22Rv1 (cell line): ENCODE results near the gene ZFP69.

Source experiments
- H3K27ac ChIP-seq: fragments of 450-650 bp; 2 replicates; pipeline ENCODE4 v1.5.1; 2017
- CTCF ChIP-seq: fragments of 450-650 bp; IDR thresholded peaks from 2 replicates; pipeline ENCODE4 v1.5.1; 2017; ENCODE audit warnings: mild to moderate bottlenecking
- ZFX ChIP-seq: fragments of 450-650 bp; IDR thresholded peaks from 2 replicates; pipeline ENCODE4 v1.6.1; 2017; ENCODE audit warnings: antibody characterized with exemption, borderline replicate concordance

ZFP69 gene

GRCh38 chr1:40539338-40539737 lies 62.2 kb downstream of the ZFP69 start:
- no peak overlapping the region for H3K27ac ChIP-seq
- no peak for TF ChIP-seq CTCF
- no peak for TF ChIP-seq ZFX
